Adrenal gland (tissue), 5 donors: Measurements from ENCODE around the gene ADAMTS16.

Source experiments
- CTCF ChIP-seq, 6 experiments: fragments of 450-650 bp in 4 of 6; fragments of 200-600 bp in 2 of 6; sonication (generic) in 1 of 6; IDR thresholded peaks; 1 replicate in 5 of 6; 2 replicates in 1 of 6; pipeline versions ENCODE4 v1.5.1 to v1.8.0; 2016 to 2021; ENCODE audit warnings: antibody characterized with exemption in 6 of 6, mild to moderate bottlenecking in 2 of 6, moderate library complexity in 1 of 6
- POLR2A ChIP-seq, 2 donors: fragments of 450-650 bp; IDR thresholded peaks; one replicate each; pipeline ENCODE4 v1.6.1; 2017; ENCODE audit warnings: antibody characterized with exemption in 2 of 2, mild to moderate bottlenecking in 2 of 2, moderate library complexity in 1 of 2
- donor health status: DM: no; HTN: no; CAD: no.

- TF ChIP-seq CTCF (IDR thresholded peaks at IDR 0.05) (no peak), POLR2A (IDR thresholded peaks at IDR 0.05) (no peak)
These were observed 9.0 kb downstream of the ADAMTS16 start for GRCh38 chr5:5149154-5149553.
